ENCODE results near the gene LRRC49.

Gene LRRC49

GRCh38 chr15:71096676-71097075, 204.1 kb downstream of the LRRC49 start:
- DNase-seq, result no peak

- DNase-seq, result no peak
Measured at GRCh38 chr15:71097890-71098289, 205.3 kb downstream of the LRRC49 start.

- DNase-seq, result no peak
Measured at GRCh38 chr15:71098920-71099319, 206.3 kb downstream of the LRRC49 start.
